IMR-90 (cell line): ENCODE data around the gene PTPRS. TPM values are rescaled to one million over a fixed set of nuclear protein-coding genes. Genes with fewer than 3 reads are reported as not detected.

Experiments used
- ATAC-seq: fragments of 200-7000 bp; cut with Tn5 transposase; 2 replicates; pipeline ENCODE4 v1.9.1; 2020; ENCODE audit warnings: low read depth, mild to moderate bottlenecking, moderate library complexity
- BruUV-seq: library from RNA; stranded (reverse); fragments of 400-500 nt; replicated peaks from 2 replicates; lab custom pipeline; 2021; lab: Mats Ljungman, UMichigan
- CTCF ChIA-PET: fragments of 300-600 bp; formaldehyde crosslinking; extraction: SDS; loops from one replicate; lab custom pipeline; 2021; ENCODE audit warnings: antibody characterized with exemption; lab: Yijun Ruan, JAX
- POLR2A ChIA-PET: fragments of 300-600 bp; sonication (Branson Sonifier 250); formaldehyde crosslinking; loops from one replicate; lab custom pipeline; 2022; ENCODE audit warnings: antibody characterized with exemption; ENCODE audit not compliant: unreplicated experiment; lab: Charles Lee
- DNase-seq: peaks from one replicate; pipeline ENCODE4 v3.0.0; 2013
- H2AFZ ChIP-seq: replicated peaks from 2 replicates; pipeline ENCODE3; 2013; ENCODE audit warnings: low read length, mild to moderate bottlenecking; ENCODE audit not compliant: poor library complexity
- H2AK5ac ChIP-seq: 2 replicates; pipeline ENCODE4 v1.6.1; 2013; ENCODE audit warnings: low read depth, low read length, inconsistent platforms
- H2AK9ac ChIP-seq: replicated peaks from 2 replicates; pipeline ENCODE3; 2013; ENCODE audit warnings: mild to moderate bottlenecking, low read depth, low read length, moderate library complexity; ENCODE audit not compliant: poor library complexity
- H2BK120ac ChIP-seq: 2 replicates; pipeline ENCODE4 v1.6.1; 2013; ENCODE audit warnings: low read depth, low read length, inconsistent platforms
- H2BK15ac ChIP-seq: 3 replicates; pipeline ENCODE4 v1.6.1; 2013; ENCODE audit warnings: low read depth, low read length, inconsistent platforms
- H2BK20ac ChIP-seq: 2 replicates; pipeline ENCODE4 v1.6.1; 2013; ENCODE audit warnings: low read depth, mild to moderate bottlenecking, inconsistent platforms, low read length, moderate library complexity
- H2BK5ac ChIP-seq: 2 replicates; pipeline ENCODE4 v1.6.1; 2013; ENCODE audit warnings: mild to moderate bottlenecking, low read depth, low read length, inconsistent platforms; ENCODE audit not compliant: poor library complexity, severe bottlenecking
- H3K14ac ChIP-seq: replicated peaks from 2 replicates; pipeline ENCODE4 v1.6.1; 2013; ENCODE audit warnings: low read depth, low read length, inconsistent platforms
- H3K18ac ChIP-seq: 2 replicates; pipeline ENCODE4 v1.6.1; 2013; ENCODE audit warnings: low read depth, low read length, control low read depth
- H3K23ac ChIP-seq: 2 replicates; pipeline ENCODE4 v1.6.1; 2013; ENCODE audit warnings: low read depth, low read length, inconsistent platforms
- H3K27ac ChIP-seq: 2 replicates; pipeline ENCODE4 v1.5.1; 2013; ENCODE audit warnings: mild to moderate bottlenecking, control low read depth, low read length; ENCODE audit not compliant: insufficient read depth
- H3K27me3 ChIP-seq: 2 replicates; pipeline ENCODE4 v1.6.1; 2013; ENCODE audit warnings: low read length; ENCODE audit not compliant: control insufficient read depth, insufficient read depth
- H3K36me3 ChIP-seq: 2 replicates; pipeline ENCODE4 v1.6.1; 2013; ENCODE audit warnings: low read length, mixed read lengths; ENCODE audit not compliant: control insufficient read depth, insufficient read depth
- H3K4ac ChIP-seq: 2 replicates; pipeline ENCODE4 v1.6.1; 2013; ENCODE audit warnings: low read depth, low read length, inconsistent platforms
- H3K4me1 ChIP-seq: 2 replicates; pipeline ENCODE4 v1.6.1; 2013; ENCODE audit warnings: low read length, mixed read lengths; ENCODE audit not compliant: control insufficient read depth, insufficient read depth
- H3K4me2 ChIP-seq: 2 replicates; pipeline ENCODE4 v1.6.1; 2013; ENCODE audit warnings: low read depth, mild to moderate bottlenecking, control low read depth, low read length, moderate library complexity
- H3K4me3 ChIP-seq: 2 replicates; pipeline ENCODE4 v1.5.1; 2013; ENCODE audit warnings: low read depth, mild to moderate bottlenecking, control low read depth, low read length, moderate library complexity; ENCODE audit not compliant: insufficient read depth
- H3K56ac ChIP-seq: 2 replicates; pipeline ENCODE4 v1.6.1; 2013; ENCODE audit warnings: low read length, inconsistent platforms; ENCODE audit not compliant: insufficient read depth; ENCODE audit errors: extremely low read depth
- H3K79me1 ChIP-seq, 2 experiments: 2 replicates each; pipeline ENCODE4 v1.6.1; 2013; ENCODE audit warnings: low read length in 2 of 2, inconsistent platforms in 1 of 2, low read depth in 1 of 2
- H3K9ac ChIP-seq: 2 replicates; pipeline ENCODE4 v1.6.1; 2013; ENCODE audit warnings: low read depth, low read length, control low read depth
- H3K9me1 ChIP-seq: 2 replicates; pipeline ENCODE4 v1.6.1; 2013; ENCODE audit warnings: low read length, inconsistent platforms; ENCODE audit not compliant: insufficient read depth
- H3K9me3 ChIP-seq: 2 replicates; pipeline ENCODE4 v1.6.1; 2013; ENCODE audit warnings: low read length; ENCODE audit not compliant: control insufficient read depth, insufficient read depth
- H4K20me1 ChIP-seq: 2 replicates; pipeline ENCODE4 v1.6.1; 2013; ENCODE audit warnings: low read length, inconsistent platforms; ENCODE audit not compliant: insufficient read depth
- H4K5ac ChIP-seq: 2 replicates; pipeline ENCODE4 v1.6.1; 2013; ENCODE audit warnings: mild to moderate bottlenecking, low read depth, low read length, control low read depth
- H4K8ac ChIP-seq, 2 experiments: 2 replicates each; pipeline ENCODE4 v1.6.1; 2013; ENCODE audit warnings: low read depth in 2 of 2, low read length in 2 of 2, control low read depth in 1 of 2, inconsistent platforms in 1 of 2
- H4K91ac ChIP-seq: 2 replicates; pipeline ENCODE4 v1.6.1; 2013; ENCODE audit warnings: low read depth, low read length, inconsistent platforms; ENCODE audit not compliant: insufficient read depth
- CEBPB ChIP-seq: IDR thresholded peaks from 2 replicates; pipeline ENCODE4 v1.6.1; 2012; ENCODE audit warnings: low read depth, low read length, improper control_type of control experiment
- CHD1 ChIP-seq: IDR thresholded peaks from 2 replicates; pipeline ENCODE4 v1.6.1; 2012; ENCODE audit warnings: low read depth, low read length, improper control_type of control experiment
- MAFK ChIP-seq: IDR thresholded peaks from 2 replicates; pipeline ENCODE4 v1.6.1; 2012; ENCODE audit warnings: low read depth, low read length, improper control_type of control experiment
- MXI1 ChIP-seq: IDR thresholded peaks from 2 replicates; pipeline ENCODE4 v1.6.1; 2012; ENCODE audit warnings: low read depth, mild to moderate bottlenecking, low read length, moderate library complexity, borderline replicate concordance
- NFE2L2 ChIP-seq: fragments of 150-350 bp; IDR thresholded peaks from 2 replicates; pipeline ENCODE4 v1.6.1; 2016; ENCODE audit warnings: low read depth, mild to moderate bottlenecking, low read length
- POLR2A ChIP-seq: IDR thresholded peaks from 2 replicates; pipeline ENCODE4 v1.6.1; 2012; ENCODE audit warnings: mild to moderate bottlenecking, low read depth, low read length
- RFX5 ChIP-seq: IDR thresholded peaks from 2 replicates; pipeline ENCODE4 v1.8.0; 2012; ENCODE audit warnings: low read depth, mild to moderate bottlenecking, low read length, moderate library complexity
- SMC3 ChIP-seq: fragments of 150-350 bp; IDR thresholded peaks from 2 replicates; pipeline ENCODE4 v1.6.1; 2016; ENCODE audit warnings: low read depth, mild to moderate bottlenecking, antibody characterized with exemption, low read length, moderate library complexity
- WGBS, 2 experiments: methylation state at CpG; one replicate each; pipeline versions ENCODE4 v1.1.5 to v1.1.7; 2013; ENCODE audit warnings: missing lambda C conversion rate in 2 of 2; ENCODE audit not compliant: insufficient read length in 1 of 2; ENCODE audit errors: extremely low coverage in 2 of 2; 5-methylcytosine and 5-hydroxymethylcytosine counted together
- dilution Hi-C: fragments of 300-500 bp; cut with HindIII; formaldehyde crosslinking; loops from one replicate; pipeline ENCODE4 v1.14.3; 2018; ENCODE audit warnings: low sequenced_read_pairs; ENCODE audit not compliant: unreplicated experiment
- in situ Hi-C: fragments of 300-500 bp; cut with MboI; formaldehyde crosslinking; loops from 3 replicates; pipeline ENCODE4 v1.14.3; 2019; ENCODE audit warnings: low sequenced_read_pairs, inconsistent platforms, mixed read lengths
- intact Hi-C: fragments of 100-400 bp; cut with micrococcal nuclease; formaldehyde crosslinking; loops from 2 replicates; pipeline ENCODE4 v1.10.0; 2022
- polyA plus RNA-seq, 3 experiments: library from polyadenylated mRNA; depleted of rRNA; stranded (reverse); fragments of >200 nt; gene quantifications; 2 replicates each; pipeline ENCODE4 v1.2.3, GENCODE V29; 2012; ENCODE audit warnings: low replicate concordance in 1 of 3
- total RNA-seq: library from RNA; depleted of rRNA; stranded (reverse); fragments of >200 nt; gene quantifications from 2 replicates; pipeline ENCODE4 v1.2.3, GENCODE V29; 2012
- TF ChIP-seq, protein P1 (sequence below): conservative IDR thresholded peaks from 2 replicates; pipeline ENCODE4 v1.5.1; 2012; ENCODE audit warnings: mild to moderate bottlenecking, low read depth, low read length, improper control_type of control experiment

PTPRS gene
- total and polyA plus RNA-seq, 2 of the 4 experiments (the other 2 are of a cell fraction): 40.1 to 51.9 TPM

DNA sequence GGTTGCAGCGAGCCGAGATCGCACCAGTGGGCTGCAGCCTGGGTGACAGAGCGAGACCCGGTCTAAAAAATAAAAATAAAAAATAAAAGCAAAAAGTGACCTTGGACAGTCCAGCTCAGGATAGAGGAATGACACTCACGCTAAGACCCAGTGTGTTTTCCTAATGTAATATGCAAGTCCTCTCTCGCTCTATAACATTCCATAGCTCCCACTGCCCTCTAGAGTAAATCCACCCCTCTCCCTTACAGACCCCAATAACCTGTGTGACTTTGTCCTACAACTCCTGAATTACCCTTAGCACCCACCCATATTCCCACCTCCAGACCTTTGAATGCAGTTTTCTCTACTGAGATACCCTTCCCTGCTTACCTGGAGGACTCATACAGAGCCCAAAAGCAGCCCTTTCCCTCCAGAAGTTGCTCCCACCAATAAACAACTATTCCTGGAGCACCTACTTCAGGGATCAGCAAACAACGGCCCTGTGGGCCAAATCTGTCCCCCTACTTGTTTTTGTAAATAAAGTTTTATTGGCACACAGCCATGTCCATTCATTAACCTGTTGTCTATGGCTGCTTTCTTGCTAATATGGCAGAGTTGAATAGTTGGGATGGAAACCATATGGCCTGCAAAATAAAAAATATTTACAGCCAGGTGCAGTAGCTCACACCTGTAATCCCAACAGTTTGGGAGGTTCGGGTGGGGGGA, 39.8 kb upstream of the PTPRS start:
- Histone ChIP-seq H4K5ac (no peak overlapping the region), H2AK9ac (no peak overlapping the region), H2BK15ac (no peak overlapping the region), H4K91ac (no peak overlapping the region), H2BK5ac (no peak overlapping the region), H3K27ac (no peak overlapping the region), H3K27me3 (no peaks in the 10 kb centered on the region), H3K14ac (no peak overlapping the region), H3K9me1 (no peaks in the 10 kb centered on the region), H3K4me3 (no peak overlapping the region), H3K9ac (no peak overlapping the region), H2BK20ac (no peak overlapping the region), H2AK5ac (no peak overlapping the region), H3K4ac (no peak overlapping the region), H3K36me3 (no peaks in the 10 kb centered on the region), H3K4me2 (no peak overlapping the region), H2AFZ (no peak overlapping the region), H3K4me1 (no peaks in the 10 kb centered on the region), H3K23ac (no peak overlapping the region), H3K9me3 (peaks cover 14% of the 10 kb centered on the region), H3K18ac (no peak overlapping the region), H3K56ac (no peak overlapping the region), H3K79me1 (no peaks in the 10 kb centered on the region), H2BK120ac (no peak overlapping the region), H4K20me1 (no peaks in the 10 kb centered on the region), H4K8ac (no peak overlapping the region)
- in situ Hi-C loops: no loop called here
- ATAC-seq (no peak), DNase-seq (no peak)
- TF ChIP-seq NFE2L2 (no peak), CHD1 (no peak), SMC3 (no peak), CEBPB (no peak), MXI1 (no peak), POLR2A (no peak), RFX5 (no peak), MAFK (no peak)
- TF ChIP-seq, protein P1, sequence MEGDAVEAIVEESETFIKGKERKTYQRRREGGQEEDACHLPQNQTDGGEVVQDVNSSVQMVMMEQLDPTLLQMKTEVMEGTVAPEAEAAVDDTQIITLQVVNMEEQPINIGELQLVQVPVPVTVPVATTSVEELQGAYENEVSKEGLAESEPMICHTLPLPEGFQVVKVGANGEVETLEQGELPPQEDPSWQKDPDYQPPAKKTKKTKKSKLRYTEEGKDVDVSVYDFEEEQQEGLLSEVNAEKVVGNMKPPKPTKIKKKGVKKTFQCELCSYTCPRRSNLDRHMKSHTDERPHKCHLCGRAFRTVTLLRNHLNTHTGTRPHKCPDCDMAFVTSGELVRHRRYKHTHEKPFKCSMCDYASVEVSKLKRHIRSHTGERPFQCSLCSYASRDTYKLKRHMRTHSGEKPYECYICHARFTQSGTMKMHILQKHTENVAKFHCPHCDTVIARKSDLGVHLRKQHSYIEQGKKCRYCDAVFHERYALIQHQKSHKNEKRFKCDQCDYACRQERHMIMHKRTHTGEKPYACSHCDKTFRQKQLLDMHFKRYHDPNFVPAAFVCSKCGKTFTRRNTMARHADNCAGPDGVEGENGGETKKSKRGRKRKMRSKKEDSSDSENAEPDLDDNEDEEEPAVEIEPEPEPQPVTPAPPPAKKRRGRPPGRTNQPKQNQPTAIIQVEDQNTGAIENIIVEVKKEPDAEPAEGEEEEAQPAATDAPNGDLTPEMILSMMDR: no peak
- no TSS peak for BruUV-seq
- ChIA-PET CTCF (no interaction called here), POLR2A (no interaction called here)
- intact Hi-C loops: no loop called here
- WGBS, 2 experiments: 90% methylated on average over 4 of the region's 9 CpGs; no CpG with 5 or more reads in 1 of the 2 experiments
- dilution Hi-C loops: no loop called here
